ENCODE measurements around the gene STK31.

Gene STK31

DNA sequence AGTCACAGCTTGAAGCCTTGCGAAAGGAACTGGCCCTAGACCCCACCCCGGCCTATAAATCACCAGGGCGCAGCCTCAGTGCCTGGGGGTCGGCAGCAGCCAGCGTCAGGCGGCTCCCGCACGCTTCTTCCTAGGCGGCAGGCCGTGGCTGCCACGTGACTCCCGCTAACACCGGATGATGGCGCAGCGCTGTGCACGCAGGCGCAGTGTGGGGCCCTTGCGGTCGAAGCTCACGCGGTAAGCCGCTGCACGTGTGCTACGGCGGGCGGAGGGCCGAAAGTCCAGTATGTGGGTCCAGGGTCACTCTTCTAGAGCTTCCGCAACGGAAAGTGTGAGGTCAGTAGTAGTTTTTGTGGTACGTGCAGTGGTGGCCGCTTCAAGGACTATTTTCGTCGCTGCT is at the start of gene STK31:
Gene STK31 (plus strand): TSS at position 220 of the 400 bp plus-strand sequence. CDS start 67 bp downstream, at position 287.
- TF ChIP-seq ELF4 (IDR thresholded peaks at IDR 0.05) (no peak), SUZ12 (IDR thresholded peaks at IDR 0.05) (no peak), FOXA1 (IDR thresholded peaks at IDR 0.05) (no peak)
- TF ChIP-seq, protein P1, sequence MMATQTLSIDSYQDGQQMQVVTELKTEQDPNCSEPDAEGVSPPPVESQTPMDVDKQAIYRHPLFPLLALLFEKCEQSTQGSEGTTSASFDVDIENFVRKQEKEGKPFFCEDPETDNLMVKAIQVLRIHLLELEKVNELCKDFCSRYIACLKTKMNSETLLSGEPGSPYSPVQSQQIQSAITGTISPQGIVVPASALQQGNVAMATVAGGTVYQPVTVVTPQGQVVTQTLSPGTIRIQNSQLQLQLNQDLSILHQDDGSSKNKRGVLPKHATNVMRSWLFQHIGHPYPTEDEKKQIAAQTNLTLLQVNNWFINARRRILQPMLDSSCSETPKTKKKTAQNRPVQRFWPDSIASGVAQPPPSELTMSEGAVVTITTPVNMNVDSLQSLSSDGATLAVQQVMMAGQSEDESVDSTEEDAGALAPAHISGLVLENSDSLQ (IDR thresholded peaks at IDR 0.05): no peak
- CTCF ChIA-PET: interaction anchor here (2.2 kb wide), 1 partner anchor 139 kb away, joined by 11 read pairs; no protein-coding TSS in a partner anchor
- POLR2A ChIA-PET: no interaction called here
- DNase-seq (ENCODE audit: extremely low spot score): no peak

- no peak for DNase-seq (ENCODE audit: extremely low spot score)
- ChIA-PET POLR2A (no interaction called here), CTCF (interaction anchor here (0.5 kb wide), 1 partner anchor 29 kb away, joined by 3 read pairs; no protein-coding TSS in a partner anchor)
- TF ChIP-seq ELF4 (IDR thresholded peaks at IDR 0.05) (no peak), SP1 (IDR thresholded peaks at IDR 0.05) (no peak), NFRKB (IDR thresholded peaks at IDR 0.05) (no peak)
These were observed 48.6 kb upstream of the STK31 start for GRCh38 chr7:23661385-23661784.

DNA sequence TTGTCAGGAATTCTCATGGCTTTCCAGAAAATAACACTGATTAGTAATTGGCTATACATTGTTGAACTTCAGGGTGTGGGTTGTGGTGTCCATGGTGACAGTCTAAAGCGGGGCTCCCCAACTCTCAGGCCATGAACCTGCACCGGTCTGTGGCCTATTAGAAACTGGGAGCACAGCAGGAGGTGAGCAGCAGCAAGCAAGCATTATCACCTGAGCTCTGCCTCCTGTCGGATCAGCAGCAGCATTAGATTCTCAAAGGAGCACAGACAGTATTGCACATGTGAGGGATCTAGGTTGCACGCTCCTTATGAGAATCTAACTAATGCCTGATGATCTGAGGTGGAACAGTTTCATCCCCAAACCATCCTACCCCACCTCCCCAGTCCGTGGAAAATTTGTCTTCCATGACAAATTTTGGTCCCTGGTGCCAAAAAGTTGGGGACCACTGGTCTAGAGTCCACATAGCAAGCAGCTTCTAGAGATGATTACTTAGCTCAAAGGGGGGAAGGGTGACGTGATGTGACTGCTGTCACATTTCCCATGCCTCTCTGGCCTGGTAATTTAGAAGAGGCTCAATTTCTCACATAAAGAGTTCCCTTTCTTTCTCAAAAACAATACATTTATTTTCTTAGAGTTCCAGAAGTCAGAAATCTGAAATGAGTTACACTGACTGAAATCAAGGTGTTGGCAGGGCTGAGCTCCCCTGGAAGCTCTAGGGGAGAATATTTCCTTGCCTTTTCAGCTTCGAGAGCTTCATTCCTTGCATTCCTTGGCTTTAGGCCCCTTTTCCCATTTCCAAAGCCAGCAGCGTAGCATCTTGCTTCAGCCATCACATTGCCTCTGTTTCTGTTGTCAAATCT is 47.7 kb upstream of the STK31 start:
- no peak for DNase-seq (ENCODE audit: extremely low spot score)
- POLR2A ChIA-PET: no interaction called here
- CTCF ChIA-PET: no interaction called here
- TF ChIP-seq NFRKB (IDR thresholded peaks at IDR 0.05) (no peak), BHLHE40 (IDR thresholded peaks at IDR 0.05; ENCODE audit: borderline replicate concordance) (no peak), TARDBP (IDR thresholded peaks at IDR 0.05) (no peak), FOXK2 (IDR thresholded peaks at IDR 0.05) (no peak), SUZ12 (IDR thresholded peaks at IDR 0.05) (no peak), L3MBTL2 (conservative IDR thresholded peaks at IDR 0.05) (no peak)
- TF ChIP-seq, protein P1 (IDR thresholded peaks at IDR 0.05): no peak

DNA sequence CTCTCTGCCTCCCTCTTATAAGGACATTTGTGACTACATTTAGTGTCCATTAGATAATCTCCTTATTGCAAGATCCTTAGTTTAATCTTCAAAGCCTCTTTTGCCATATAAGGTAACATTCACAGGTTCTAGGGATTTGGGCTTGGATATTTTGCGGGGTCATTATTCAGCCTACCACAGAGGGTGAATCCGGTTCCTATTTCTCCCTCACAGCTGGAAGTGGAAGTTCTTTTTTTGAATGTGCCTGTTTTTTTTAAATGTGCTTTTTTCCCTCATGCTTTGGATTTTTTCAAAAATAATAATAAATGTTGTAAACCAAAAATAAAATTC is 47.1 kb upstream of the STK31 start:
- DNase-seq (ENCODE audit: extremely low spot score): no peak
- TF ChIP-seq BHLHE40 (IDR thresholded peaks at IDR 0.05; ENCODE audit: borderline replicate concordance): no peak
- TF ChIP-seq SP1 (IDR thresholded peaks at IDR 0.05): no peak
- TF ChIP-seq L3MBTL2 (conservative IDR thresholded peaks at IDR 0.05): no peak
- TF ChIP-seq SUZ12 (IDR thresholded peaks at IDR 0.05): no peak
- TF ChIP-seq FOXM1 (IDR thresholded peaks at IDR 0.05; ENCODE audit: borderline replicate concordance): no peak
- TF ChIP-seq FOXK2 (IDR thresholded peaks at IDR 0.05): no peak
- TF ChIP-seq ELF4 (IDR thresholded peaks at IDR 0.05): no peak
- TF ChIP-seq HDGF (IDR thresholded peaks at IDR 0.05; ENCODE audit: borderline replicate concordance): no peak
- TF ChIP-seq ZNF384 (IDR thresholded peaks at IDR 0.05): no peak
- no peak for TF ChIP-seq NFRKB (IDR thresholded peaks at IDR 0.05)
- no peak for TF ChIP-seq CTBP1 (IDR thresholded peaks at IDR 0.05; ENCODE audit: borderline replicate concordance)
- no peak for TF ChIP-seq LEF1 (IDR thresholded peaks at IDR 0.05; ENCODE audit: borderline replicate concordance)
- no peak for TF ChIP-seq ARNT (IDR thresholded peaks at IDR 0.05)
- ChIA-PET POLR2A (no interaction called here), CTCF (no interaction called here)

GRCh38 chr7:23664122-23664521 is 45.9 kb upstream of the STK31 start:
- ChIA-PET POLR2A (no interaction called here), CTCF (no interaction called here)
- no peak for TF ChIP-seq ELF4 (IDR thresholded peaks at IDR 0.05)
- no peak for TF ChIP-seq L3MBTL2 (conservative IDR thresholded peaks at IDR 0.05)
- TF ChIP-seq, protein P1 (IDR thresholded peaks at IDR 0.05): no peak
- TF ChIP-seq SP1 (IDR thresholded peaks at IDR 0.05): no peak
- no peak for TF ChIP-seq BHLHE40 (IDR thresholded peaks at IDR 0.05; ENCODE audit: borderline replicate concordance)
- TF ChIP-seq TARDBP (IDR thresholded peaks at IDR 0.05): no peak
- TF ChIP-seq HDGF (IDR thresholded peaks at IDR 0.05; ENCODE audit: borderline replicate concordance): no peak
- TF ChIP-seq ARNT (IDR thresholded peaks at IDR 0.05): no peak
- no peak for TF ChIP-seq ZNF384 (IDR thresholded peaks at IDR 0.05)
- no peak for TF ChIP-seq FOXK2 (IDR thresholded peaks at IDR 0.05)
- no peak for TF ChIP-seq LEF1 (IDR thresholded peaks at IDR 0.05; ENCODE audit: borderline replicate concordance)
- no peak for TF ChIP-seq FOXM1 (IDR thresholded peaks at IDR 0.05; ENCODE audit: borderline replicate concordance)
- DNase-seq (ENCODE audit: extremely low spot score): no peak

GRCh38 chr7:23672033-23672432 is 38.0 kb upstream of the STK31 start:
- CTCF ChIA-PET: no interaction called here
- DNase-seq (ENCODE audit: extremely low spot score): no peak
- TF ChIP-seq SP1 (IDR thresholded peaks at IDR 0.05): no peak
- TF ChIP-seq CTBP1 (IDR thresholded peaks at IDR 0.05; ENCODE audit: borderline replicate concordance): no peak
- no peak for TF ChIP-seq SUZ12 (IDR thresholded peaks at IDR 0.05)
- TF ChIP-seq, protein P1 (IDR thresholded peaks at IDR 0.05): no peak
- no peak for TF ChIP-seq LEF1 (IDR thresholded peaks at IDR 0.05; ENCODE audit: borderline replicate concordance)
- no peak for TF ChIP-seq HDGF (IDR thresholded peaks at IDR 0.05; ENCODE audit: borderline replicate concordance)
- no peak for TF ChIP-seq NFRKB (IDR thresholded peaks at IDR 0.05)
- no peak for TF ChIP-seq FOXA1 (IDR thresholded peaks at IDR 0.05)
- no peak for TF ChIP-seq ARNT (IDR thresholded peaks at IDR 0.05)
- no peak for TF ChIP-seq ELF4 (IDR thresholded peaks at IDR 0.05)
- TF ChIP-seq ZNF384 (IDR thresholded peaks at IDR 0.05): no peak
- TF ChIP-seq FOXK2 (IDR thresholded peaks at IDR 0.05): no peak
- TF ChIP-seq TARDBP (IDR thresholded peaks at IDR 0.05): no peak
- TF ChIP-seq FOXM1 (IDR thresholded peaks at IDR 0.05; ENCODE audit: borderline replicate concordance): no peak
- TF ChIP-seq BHLHE40 (IDR thresholded peaks at IDR 0.05; ENCODE audit: borderline replicate concordance): no peak
- no peak for TF ChIP-seq L3MBTL2 (conservative IDR thresholded peaks at IDR 0.05)
- POLR2A ChIA-PET: no interaction called here

Data from HEK293T (cell line).